Epithelial cell of proximal tubule (primary cell): ENCODE data around the gene C1orf167. TPM values are rescaled to one million over a fixed set of nuclear protein-coding genes. Genes with fewer than 3 reads are reported as not detected.

Experiments used
- DNase-seq: peaks from one replicate; pipeline ENCODE4 v3.0.0-alpha.2; 2011; ENCODE audit warnings: low read depth
- H3K4me3 ChIP-seq: 2 replicates; pipeline ENCODE4 v1.5.1; 2011; ENCODE audit warnings: low read depth, mild to moderate bottlenecking, low read length
- CTCF ChIP-seq: conservative IDR thresholded peaks from 2 replicates; pipeline ENCODE4 v1.5.1; 2012; ENCODE audit warnings: low read depth, mild to moderate bottlenecking, low read length
- total RNA-seq: library from RNA; depleted of rRNA; stranded (reverse); fragments of >200 nt; gene quantifications from 2 replicates; pipeline ENCODE4 v1.2.3, GENCODE V29; 2015

Gene C1orf167
- total RNA-seq, 1 donor from 2014 or later = not detected

- peak overlapping the region; percentile 18 for H3K4me3 ChIP-seq
- peak; percentile 79 for TF ChIP-seq CTCF
- DNase-seq = no peak
These were observed 23.2 kb downstream of the C1orf167 start for GRCh38 chr1:11784993-11785769.

GRCh38 chr1:11786168-11786567 lies 24.2 kb downstream of the C1orf167 start:
- TF ChIP-seq CTCF = no peak
- DNase-seq = no peak
- no peak overlapping the region for H3K4me3 ChIP-seq

GRCh38 chr1:11787251-11787803 lies 25.3 kb downstream of the C1orf167 start:
- DNase-seq = no peak
- TF ChIP-seq CTCF = no peak

GRCh38 chr1:11787804-11788436 lies 25.9 kb downstream of the C1orf167 start:
- no peak for TF ChIP-seq CTCF
- H3K4me3 ChIP-seq = peak overlapping the region; percentile 14
- DNase-seq = no peak

More at GRCh38 chr1:11787251-11787803, 25.3 kb downstream of the C1orf167 start:
- H3K4me3 ChIP-seq = no peak overlapping the region

GRCh38 chr1:11788549-11789053 lies 26.6 kb downstream of the C1orf167 start:
- H3K4me3 ChIP-seq = no peak overlapping the region
- no peak for DNase-seq
- no peak for TF ChIP-seq CTCF

GRCh38 chr1:11789126-11790067 lies 27.4 kb downstream of the C1orf167 start:
- DNase-seq = no peak
- TF ChIP-seq CTCF = no peak
- H3K4me3 ChIP-seq = no peak overlapping the region
